HG03097 (cell line): ENCODE measurements around the gene SYNGR3.
A peak's percentile ranks its signal among the peaks of the same experiment; 100 is the strongest.
"Not testable (repeated sequence)": the region's sequence is repeated elsewhere in the genome, so short reads cannot be mapped to it uniquely, and the experiment has no call there.

Source experiments
- ATAC-seq: cut with Tn5 transposase; IDR thresholded peaks from one replicate; pipeline ENCODE4 v1.9.1; 2021; ENCODE audit not compliant: unreplicated experiment, low FRiP score

SYNGR3 gene

DNA sequence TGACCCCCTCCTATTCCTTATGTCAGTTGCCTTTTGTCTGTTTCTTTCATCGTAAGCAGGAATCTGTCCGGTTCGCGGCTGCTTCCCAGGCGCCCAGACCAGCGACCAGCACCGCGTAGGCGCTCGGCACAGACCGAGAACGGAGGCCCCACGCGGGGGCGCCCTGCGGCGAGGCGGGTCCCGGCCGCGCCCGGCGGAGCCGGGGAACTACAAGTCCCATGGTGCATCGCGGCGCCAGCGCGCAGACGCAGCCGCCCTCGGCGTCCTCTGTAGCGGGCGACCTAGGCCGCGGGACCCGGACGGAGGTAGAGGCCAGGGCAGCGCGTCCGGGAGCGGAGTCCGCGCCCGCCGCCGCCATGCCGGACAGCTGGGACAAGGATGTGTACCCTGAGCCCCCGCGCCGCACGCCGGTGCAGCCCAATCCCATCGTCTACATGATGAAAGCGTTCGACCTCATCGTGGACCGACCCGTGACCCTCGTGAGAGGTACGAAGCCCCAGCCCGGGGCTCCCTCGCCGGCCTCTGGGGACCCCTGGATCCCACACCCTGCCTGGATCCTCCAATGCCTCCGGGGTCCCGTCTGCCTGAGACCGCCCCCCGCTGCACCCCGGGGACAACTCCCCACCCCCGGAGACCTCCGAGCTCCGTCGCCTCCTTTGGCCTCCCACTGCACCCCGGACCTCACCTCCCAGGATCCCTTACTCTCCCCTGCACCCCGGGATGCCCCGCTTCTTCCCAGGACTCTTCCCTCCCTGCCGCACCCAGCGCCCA lies 30.3 kb upstream of the SYNGR3 start, which contains the start of gene NDUFB10:
TSS of gene NDUFB10 (plus strand) at position 270 of the 771 bp plus-strand sequence. CDS start at position 357, 87 bp downstream.
- peak; percentile 77 for ATAC-seq

DNA sequence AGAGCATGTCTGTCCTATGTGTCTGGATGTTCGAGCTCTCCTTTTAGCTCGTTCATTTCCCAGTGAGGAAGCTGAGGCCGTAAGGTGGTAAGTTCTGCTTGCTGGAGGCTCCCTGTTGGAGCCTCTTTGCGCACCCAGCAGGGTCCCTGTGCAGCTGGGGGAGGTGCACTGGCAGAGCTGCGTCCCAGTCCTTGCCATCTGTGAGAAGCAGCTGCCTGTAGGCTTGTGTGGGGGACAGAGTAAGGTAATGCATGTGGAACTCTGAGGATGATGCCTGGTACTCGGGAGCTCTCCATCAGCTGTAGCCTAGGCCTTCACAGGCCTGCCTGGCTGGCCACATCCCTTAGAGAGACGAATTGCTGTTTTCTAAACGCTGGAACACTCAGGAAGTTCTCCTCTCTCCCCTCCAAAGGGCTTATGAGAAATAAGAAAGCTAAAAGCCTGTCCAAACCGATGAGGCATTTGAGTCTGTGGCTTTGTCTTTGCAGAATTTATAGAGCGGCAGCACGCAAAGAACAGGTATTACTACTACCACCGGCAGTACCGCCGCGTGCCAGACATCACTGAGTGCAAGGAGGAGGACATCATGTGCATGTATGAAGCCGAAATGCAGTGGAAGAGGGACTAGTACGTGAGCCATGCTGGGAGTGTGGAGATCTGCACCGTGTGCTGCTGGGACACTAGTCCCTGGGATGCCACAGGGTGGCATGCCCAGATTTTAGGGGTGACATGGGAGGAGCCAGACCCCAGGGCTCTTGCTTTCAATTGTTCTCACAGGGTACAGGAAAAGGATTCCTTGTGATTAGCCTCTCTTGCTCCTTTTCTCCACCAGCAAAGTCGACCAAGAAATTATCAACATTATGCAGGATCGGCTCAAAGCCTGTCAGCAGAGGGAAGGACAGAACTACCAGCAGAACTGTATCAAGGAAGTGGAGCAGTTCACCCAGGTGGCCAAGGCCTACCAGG lies 28.8 kb upstream of the SYNGR3 start:
- no peak for ATAC-seq

- no peak for ATAC-seq
Observed at GRCh38 chr16:1961651-1962067, 28.1 kb upstream of the SYNGR3 start.

- not testable (repeated sequence) for ATAC-seq
Observed at GRCh38 chr16:1962161-1963153, 27.3 kb upstream of the SYNGR3 start.

DNA sequence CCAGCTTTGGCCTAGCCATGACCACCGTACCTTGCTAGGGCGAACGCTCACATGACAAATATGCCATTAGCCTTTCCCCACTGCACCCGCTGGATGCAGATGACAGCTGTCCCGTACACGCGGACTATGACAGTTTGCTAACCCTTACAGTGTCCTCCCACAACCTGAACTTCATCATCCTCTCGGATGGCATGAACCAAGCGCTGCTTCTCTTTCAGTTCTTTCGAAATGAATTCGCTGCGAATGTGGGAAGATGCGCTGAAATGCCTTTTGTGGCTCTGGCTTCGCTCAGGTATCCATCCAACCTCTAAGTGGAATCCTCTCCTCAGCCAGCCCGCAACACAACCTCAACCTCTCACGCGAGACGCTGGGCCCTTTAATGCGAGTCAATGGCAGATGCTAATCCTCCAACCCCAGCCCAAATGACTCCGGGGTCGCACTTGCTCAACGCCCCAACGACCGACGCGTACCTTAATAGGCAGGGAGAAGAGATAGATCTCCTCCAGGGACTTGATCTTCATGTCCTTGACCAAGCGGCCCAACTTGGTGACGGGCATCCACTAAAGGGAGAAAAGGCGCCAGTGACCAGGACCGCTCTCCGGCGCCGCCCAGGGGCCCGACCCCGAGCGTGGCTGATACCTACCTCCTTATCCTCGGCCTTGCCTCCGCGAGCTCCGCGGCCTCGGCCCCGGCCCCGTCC lies 25.8 kb upstream of the SYNGR3 start:
- no peak for ATAC-seq

GRCh38 chr16:1964506-1965395 lies 25.0 kb upstream of the SYNGR3 start, which contains the start of gene RPS2:
TSS of gene RPS2 (minus strand) at chr16:1964826. CDS start at chr16:1964625, 201 bp downstream.
- peak; percentile 84 for ATAC-seq

- no peak for ATAC-seq
Observed at GRCh38 chr16:1965396-1966001, 24.3 kb upstream of the SYNGR3 start.

GRCh38 chr16:1966460-1966859 lies 23.3 kb upstream of the SYNGR3 start, which contains the start of gene RNF151:
TSS of gene RNF151 (plus strand) at chr16:1966856. CDS start at chr16:1966882, 26 bp downstream.
- no peak for ATAC-seq

GRCh38 chr16:1968146-1968953 lies 21.4 kb upstream of the SYNGR3 start:
- no peak for ATAC-seq

DNA sequence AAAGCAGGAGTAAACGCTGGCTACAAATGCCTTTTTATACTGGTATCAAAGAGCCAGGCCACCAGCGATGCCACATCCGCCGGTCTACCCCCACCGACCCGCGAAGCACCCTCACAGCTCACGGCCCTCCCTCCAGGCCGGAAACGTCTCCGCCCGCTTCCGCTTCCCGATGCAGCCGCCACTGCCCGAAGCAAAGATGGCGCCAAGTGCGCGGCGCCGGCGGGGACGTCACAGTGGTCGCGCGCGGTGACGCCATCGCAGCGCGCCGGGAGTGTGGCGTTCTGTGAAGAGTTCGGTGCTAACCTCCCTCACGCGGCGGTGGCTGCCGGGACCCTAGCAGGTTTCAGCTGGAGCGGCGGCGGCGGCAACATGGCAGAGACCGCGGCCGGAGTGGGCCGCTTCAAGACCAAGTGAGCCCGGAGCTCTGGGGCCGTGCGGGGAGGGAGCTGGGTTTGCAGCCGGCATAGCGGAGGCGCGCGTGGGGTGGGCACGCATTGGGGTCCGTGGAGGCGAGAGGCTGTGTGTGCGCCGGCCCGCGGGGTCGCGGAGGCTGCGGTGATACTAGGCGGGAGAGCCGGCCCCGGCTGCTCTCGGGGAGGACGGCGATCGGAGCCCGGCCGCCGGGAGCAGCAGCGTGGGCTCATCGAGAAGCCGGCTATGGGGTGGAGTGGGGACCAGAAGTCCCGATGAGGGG lies 17.8 kb upstream of the SYNGR3 start, which contains the start of gene TBL3:
TSS of gene TBL3 (plus strand) at position 258 of the 694 bp plus-strand sequence. CDS start at position 370, 112 bp downstream.
- ATAC-seq, result peak; percentile 58

- peak; percentile 2 for ATAC-seq
Observed at GRCh38 chr16:1972490-1972877, 17.3 kb upstream of the SYNGR3 start.

DNA sequence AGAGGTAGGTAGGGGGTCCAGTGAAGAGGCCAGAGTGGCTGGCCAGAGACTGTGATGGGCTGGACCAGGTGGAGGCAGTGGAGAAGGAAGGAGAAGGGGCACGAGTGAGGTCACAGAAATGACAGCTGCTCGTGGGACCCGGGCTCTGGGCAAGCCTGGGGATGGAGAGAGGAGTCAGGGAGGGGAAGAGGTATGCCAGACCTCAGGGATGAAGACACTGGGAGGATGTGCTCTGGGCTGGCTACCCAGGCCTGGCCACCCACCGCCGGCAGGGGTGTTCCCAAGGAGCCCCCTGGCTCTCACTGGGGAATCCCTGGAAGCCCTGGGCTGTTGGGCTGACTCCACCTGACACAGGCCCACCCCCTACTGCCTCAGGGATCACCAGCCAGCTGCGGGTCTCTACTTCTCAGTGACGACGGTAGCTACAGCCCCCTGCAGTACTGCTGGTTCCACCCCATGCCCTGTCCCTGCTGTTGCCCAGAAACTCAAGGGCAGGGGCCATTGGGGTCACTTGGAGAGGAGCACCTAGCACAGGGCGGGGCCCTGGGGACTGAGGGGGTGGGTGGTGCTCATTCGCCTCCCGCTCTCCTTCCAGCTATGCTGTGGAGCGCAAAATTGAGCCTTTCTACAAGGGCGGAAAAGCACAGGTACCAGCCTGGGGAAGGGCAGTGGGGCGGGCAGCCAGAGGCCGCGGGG lies 16.2 kb upstream of the SYNGR3 start:
- ATAC-seq, result no peak

GRCh38 chr16:1974157-1975070 lies 15.4 kb upstream of the SYNGR3 start:
- no peak for ATAC-seq

- no peak for ATAC-seq
Observed at GRCh38 chr16:1975432-1976215, 14.1 kb upstream of the SYNGR3 start.
